Measurements from ENCODE around the gene GMPR2.

The GMPR2 gene

GRCh38 chr14:24268225-24268624 lies 35.5 kb downstream of the GMPR2 start:
- no peak for DNase-seq (ENCODE audit: low spot score)

GRCh38 chr14:24269368-24269767 lies 36.6 kb downstream of the GMPR2 start:
- DNase-seq (ENCODE audit: low spot score): no peak

GRCh38 chr14:24269910-24270536 lies 37.3 kb downstream of the GMPR2 start:
- DNase-seq (ENCODE audit: low spot score): no peak

- no peak for DNase-seq (ENCODE audit: low spot score)
Measured at GRCh38 chr14:24270537-24271133, 37.9 kb downstream of the GMPR2 start.

- peak; percentile 97 for DNase-seq (ENCODE audit: low spot score)
Measured at GRCh38 chr14:24271134-24271833, 38.6 kb downstream of the GMPR2 start, which contains the start of gene RABGGTA. RABGGTA (minus strand) TSS chr14:24271597; CDS start chr14:24271115, 482 bp downstream.

GRCh38 chr14:24271834-24272263 lies 39.1 kb downstream of the GMPR2 start:
- no peak for DNase-seq (ENCODE audit: low spot score)

GRCh38 chr14:24272467-24272866 lies 39.7 kb downstream of the GMPR2 start:
- no peak for DNase-seq (ENCODE audit: low spot score)

GRCh38 chr14:24273422-24273998 lies 40.8 kb downstream of the GMPR2 start:
- no peak for DNase-seq (ENCODE audit: low spot score)

GRCh38 chr14:24274101-24274543 lies 41.4 kb downstream of the GMPR2 start:
- no peak for DNase-seq (ENCODE audit: low spot score)

GRCh38 chr14:24277071-24277470 lies 44.3 kb downstream of the GMPR2 start:
- no peak for DNase-seq (ENCODE audit: low spot score)

GRCh38 chr14:24277606-24278321 lies 45.0 kb downstream of the GMPR2 start:
- no peak for DNase-seq (ENCODE audit: low spot score)

GRCh38 chr14:24278424-24278823 lies 45.7 kb downstream of the GMPR2 start:
- DNase-seq (ENCODE audit: low spot score): no peak

GRCh38 chr14:24279301-24280186 lies 46.8 kb downstream of the GMPR2 start:
- no peak for DNase-seq (ENCODE audit: low spot score)

GRCh38 chr14:24280797-24281460 lies 48.2 kb downstream of the GMPR2 start:
- DNase-seq (ENCODE audit: low spot score): peak; percentile 31

- no peak for DNase-seq (ENCODE audit: low spot score)
Measured at GRCh38 chr14:24281636-24282035, 48.9 kb downstream of the GMPR2 start.

GRCh38 chr14:24282736-24283135 lies 50.0 kb downstream of the GMPR2 start:
- DNase-seq (ENCODE audit: low spot score): no peak

- DNase-seq (ENCODE audit: low spot score): no peak
Measured at GRCh38 chr14:24283796-24284460, 51.2 kb downstream of the GMPR2 start.

- no peak for DNase-seq (ENCODE audit: low spot score)
Measured at GRCh38 chr14:24284501-24285035, 51.8 kb downstream of the GMPR2 start.

GRCh38 chr14:24285351-24285750 lies 52.6 kb downstream of the GMPR2 start:
- DNase-seq (ENCODE audit: low spot score): peak; percentile 40

- no peak for DNase-seq (ENCODE audit: low spot score)
Measured at GRCh38 chr14:24286996-24287395, 54.3 kb downstream of the GMPR2 start.

Measured in GM03348 (cell line).